HepG2 (cell line): Measurements from ENCODE around the gene ARRDC1. TPM values are rescaled to one million over a fixed set of nuclear protein-coding genes. Genes with fewer than 3 reads are reported as not detected.

Experiments
- ATRX ChIP-seq: sonication (generic); formaldehyde crosslinking; IDR thresholded peaks from 2 replicates; pipeline ENCODE4 v1.4.0; 2020; ENCODE audit warnings: missing genetic modification reagents, borderline replicate concordance
- FOXK2 ChIP-seq: fragments of 450-650 bp; IDR thresholded peaks from 2 replicates; pipeline ENCODE4 v1.6.1; 2016
- IRF1 ChIP-seq: sonication (generic); formaldehyde crosslinking; IDR thresholded peaks from 2 replicates; pipeline ENCODE4 v1.4.0; 2020; ENCODE audit warnings: low read depth, mild to moderate bottlenecking, missing genetic modification reagents
- KDM3A ChIP-seq: IDR thresholded peaks from 2 replicates; pipeline ENCODE4 v1.6.1; 2018; ENCODE audit warnings: low read depth, missing compliant biosample characterization
- KDM5A ChIP-seq: fragments of 200-600 bp; sonication (generic); IDR thresholded peaks from 2 replicates; pipeline ENCODE4 v1.7.0; 2018; ENCODE audit warnings: antibody characterized with exemption, mild to moderate bottlenecking, low read length, borderline replicate concordance
- KLF15 ChIP-seq: sonication (generic); formaldehyde crosslinking; IDR thresholded peaks from 2 replicates; pipeline ENCODE4 v1.8.1; 2023; ENCODE audit warnings: borderline replicate concordance, mild to moderate bottlenecking, inconsistent platforms, missing genetic modification reagents, mixed read lengths
- PHF20 ChIP-seq: sonication (generic); formaldehyde crosslinking; IDR thresholded peaks from 2 replicates; pipeline ENCODE4 v1.5.0; 2020; ENCODE audit warnings: mild to moderate bottlenecking, missing genetic modification reagents
- SMAD1 ChIP-seq: sonication (generic); formaldehyde crosslinking; IDR thresholded peaks from 2 replicates; pipeline ENCODE4 v1.4.0; 2020; ENCODE audit warnings: missing genetic modification reagents, low read depth, mild to moderate bottlenecking, borderline replicate concordance
- ZHX1 ChIP-seq: sonication (generic); formaldehyde crosslinking; IDR thresholded peaks from 2 replicates; pipeline ENCODE4 v1.8.1; 2022; ENCODE audit warnings: low read depth, mild to moderate bottlenecking, missing genetic modification reagents
- ZNF235 ChIP-seq: sonication (generic); formaldehyde crosslinking; IDR thresholded peaks from 2 replicates; pipeline ENCODE4 v1.8.1; 2023; ENCODE audit warnings: mild to moderate bottlenecking, missing genetic modification reagents, borderline replicate concordance
- ZNF337 ChIP-seq: sonication (generic); formaldehyde crosslinking; IDR thresholded peaks from 2 replicates; pipeline ENCODE4 v1.5.1; 2020; ENCODE audit warnings: missing genetic modification reagents, low read depth, mild to moderate bottlenecking, borderline replicate concordance
- ZNF512 ChIP-seq: sonication (generic); formaldehyde crosslinking; IDR thresholded peaks from 2 replicates; pipeline ENCODE4 v1.4.0; 2020; ENCODE audit warnings: mild to moderate bottlenecking, missing genetic modification reagents
- ZNF572 ChIP-seq: sonication (generic); formaldehyde crosslinking; IDR thresholded peaks from 2 replicates; pipeline ENCODE4 v1.5.1; 2020; ENCODE audit warnings: mild to moderate bottlenecking, missing genetic modification reagents
- ZNF737 ChIP-seq: sonication (generic); formaldehyde crosslinking; IDR thresholded peaks from 2 replicates; pipeline ENCODE4 v1.5.0; 2020; ENCODE audit warnings: missing genetic modification reagents, mild to moderate bottlenecking, borderline replicate concordance
- polyA plus RNA-seq, 8 experiments: library from polyadenylated mRNA; depleted of rRNA in 3 of 8; stranded (reverse) in 7 of 8; unstranded in 1 of 8; fragments of >200 nt; fragmentation: Illumina TruSeq in 4 of 8; extraction: Trizol in 4 of 8; gene quantifications; 2 replicates each; pipeline versions ENCODE4 v1.2.1 to v1.2.3, GENCODE V29; 2011 to 2016; ENCODE audit warnings: low read depth in 4 of 8, missing spikeins in 1 of 8, mixed read lengths in 1 of 8; ENCODE audit not compliant: insufficient read depth in 1 of 8
- total RNA-seq, 5 experiments: library from RNA; depleted of rRNA; stranded (reverse); fragments of >200 nt; fragmentation: Illumina TruSeq; extraction: Trizol; gene quantifications; 2 replicates each; pipeline ENCODE4 v1.2.3, GENCODE V29; 2016; ENCODE audit warnings: low read depth in 1 of 5
- TF ChIP-seq, protein P1 (sequence below): sonication (generic); formaldehyde crosslinking; IDR thresholded peaks from 2 replicates; pipeline ENCODE4 v1.5.1; 2020; ENCODE audit warnings: missing genetic modification reagents, mild to moderate bottlenecking, borderline replicate concordance
- TF ChIP-seq, protein P2 (sequence below): sonication (generic); formaldehyde crosslinking; IDR thresholded peaks from 2 replicates; pipeline ENCODE4 v1.5.0; 2020; ENCODE audit warnings: missing genetic modification reagents, mild to moderate bottlenecking, borderline replicate concordance
- TF ChIP-seq, protein P3 (sequence below): sonication (generic); formaldehyde crosslinking; IDR thresholded peaks from 2 replicates; pipeline ENCODE4 v1.4.0; 2020; ENCODE audit warnings: missing genetic modification reagents

The ARRDC1 gene
- total and polyA plus RNA-seq, 2 of the 13 experiments (the other 11 are each of a cell fraction or from before 2014, with no cell fraction given): 21.7 to 44.4 TPM

- TF ChIP-seq, protein P1, sequence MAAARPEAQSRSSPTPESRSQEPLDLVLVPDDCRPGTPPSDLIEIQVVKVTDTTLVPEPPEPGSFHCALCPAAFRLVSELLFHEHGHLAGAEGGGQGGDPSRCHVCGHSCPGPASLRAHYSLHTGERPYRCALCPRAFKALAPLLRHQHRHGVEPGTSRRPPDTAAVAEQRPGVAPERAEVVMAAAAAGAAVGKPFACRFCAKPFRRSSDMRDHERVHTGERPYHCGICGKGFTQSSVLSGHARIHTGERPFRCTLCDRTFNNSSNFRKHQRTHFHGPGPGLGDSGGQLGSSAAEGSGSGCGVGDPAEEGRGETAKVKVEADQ (CRISPR knock-in tag): no peak; the same call in 1 of the 2 replicates
- TF ChIP-seq ZHX1 (CRISPR knock-in tag) (no peak), KDM3A (CRISPR knock-in tag) (no peak), ZNF337 (CRISPR knock-in tag) (no peak), ZNF737 (CRISPR knock-in tag) (no peak), PHF20 (CRISPR knock-in tag) (peak; percentile 60), ZNF235 (CRISPR knock-in tag) (0 out of 2 replicates have a peak, but pooled peaks have one; percentile 65), ZNF572 (CRISPR knock-in tag) (no peak), KLF15 (no peak), FOXK2 (no peak), SMAD1 (CRISPR knock-in tag) (no peak), ATRX (CRISPR knock-in tag) (no peak), ZNF512 (CRISPR knock-in tag) (no peak), KDM5A (no peak), IRF1 (CRISPR knock-in tag) (no peak)
- TF ChIP-seq, protein P2, sequence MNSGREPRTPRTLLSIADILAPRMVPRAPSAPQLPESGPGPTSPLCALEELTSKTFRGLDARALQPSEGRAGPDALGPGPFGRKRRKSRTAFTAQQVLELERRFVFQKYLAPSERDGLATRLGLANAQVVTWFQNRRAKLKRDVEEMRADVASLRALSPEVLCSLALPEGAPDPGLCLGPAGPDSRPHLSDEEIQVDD: no peak
- TF ChIP-seq, protein P3, sequence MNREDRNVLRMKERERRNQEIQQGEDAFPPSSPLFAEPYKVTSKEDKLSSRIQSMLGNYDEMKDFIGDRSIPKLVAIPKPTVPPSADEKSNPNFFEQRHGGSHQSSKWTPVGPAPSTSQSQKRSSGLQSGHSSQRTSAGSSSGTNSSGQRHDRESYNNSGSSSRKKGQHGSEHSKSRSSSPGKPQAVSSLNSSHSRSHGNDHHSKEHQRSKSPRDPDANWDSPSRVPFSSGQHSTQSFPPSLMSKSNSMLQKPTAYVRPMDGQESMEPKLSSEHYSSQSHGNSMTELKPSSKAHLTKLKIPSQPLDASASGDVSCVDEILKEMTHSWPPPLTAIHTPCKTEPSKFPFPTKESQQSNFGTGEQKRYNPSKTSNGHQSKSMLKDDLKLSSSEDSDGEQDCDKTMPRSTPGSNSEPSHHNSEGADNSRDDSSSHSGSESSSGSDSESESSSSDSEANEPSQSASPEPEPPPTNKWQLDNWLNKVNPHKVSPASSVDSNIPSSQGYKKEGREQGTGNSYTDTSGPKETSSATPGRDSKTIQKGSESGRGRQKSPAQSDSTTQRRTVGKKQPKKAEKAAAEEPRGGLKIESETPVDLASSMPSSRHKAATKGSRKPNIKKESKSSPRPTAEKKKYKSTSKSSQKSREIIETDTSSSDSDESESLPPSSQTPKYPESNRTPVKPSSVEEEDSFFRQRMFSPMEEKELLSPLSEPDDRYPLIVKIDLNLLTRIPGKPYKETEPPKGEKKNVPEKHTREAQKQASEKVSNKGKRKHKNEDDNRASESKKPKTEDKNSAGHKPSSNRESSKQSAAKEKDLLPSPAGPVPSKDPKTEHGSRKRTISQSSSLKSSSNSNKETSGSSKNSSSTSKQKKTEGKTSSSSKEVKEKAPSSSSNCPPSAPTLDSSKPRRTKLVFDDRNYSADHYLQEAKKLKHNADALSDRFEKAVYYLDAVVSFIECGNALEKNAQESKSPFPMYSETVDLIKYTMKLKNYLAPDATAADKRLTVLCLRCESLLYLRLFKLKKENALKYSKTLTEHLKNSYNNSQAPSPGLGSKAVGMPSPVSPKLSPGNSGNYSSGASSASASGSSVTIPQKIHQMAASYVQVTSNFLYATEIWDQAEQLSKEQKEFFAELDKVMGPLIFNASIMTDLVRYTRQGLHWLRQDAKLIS: no peak
Measured at GRCh38 chr9:137605121-137606004, at the start of gene ARRDC1 (continued).
